Stimulated activated naive B cell treated with anti-CD40 and anti-IgM and Interleukin-4, amounts not matched to agents 10 μg/mL and 1 μg/mL and 100 μg/mL, for 72 hours (primary cell): Measurements from ENCODE around the gene TRH.

Experiments used
- ATAC-seq, 2 donors: fragments of 150-1000 bp; cut with Tn5 transposase; replicated peaks; 2 replicates each; pipeline ENCODE4 v1.10.0; 2021; ENCODE audit warnings: moderate library complexity in 1 of 2
- DNase-seq: peaks from one replicate; pipeline ENCODE4 v3.0.0; 2021
- H3K27ac Mint-ChIP-seq: one replicate; pipeline ENCODE4 v1.8.0; 2022; ENCODE audit warnings: mild to moderate bottlenecking, mixed read lengths
- H3K27me3 Mint-ChIP-seq, 2 donors: one replicate each; pipeline ENCODE4 v1.8.0; 2022; ENCODE audit warnings: mixed read lengths in 2 of 2
- H3K36me3 Mint-ChIP-seq, 2 donors: one replicate each; pipeline ENCODE4 v1.8.0; 2022; ENCODE audit warnings: mixed read lengths in 2 of 2, mild to moderate bottlenecking in 1 of 2
- H3K4me1 Mint-ChIP-seq, 2 donors: one replicate each; pipeline ENCODE4 v1.8.0; 2022; ENCODE audit warnings: mixed read lengths in 2 of 2, mild to moderate bottlenecking in 1 of 2
- H3K4me3 Mint-ChIP-seq, 2 donors: one replicate each; pipeline ENCODE4 v1.8.0; 2022; ENCODE audit warnings: mild to moderate bottlenecking in 2 of 2, mixed read lengths in 2 of 2, moderate library complexity in 1 of 2
- H3K9me3 Mint-ChIP-seq, 2 donors: one replicate each; pipeline ENCODE4 v1.8.0; 2022; ENCODE audit warnings: mixed read lengths in 2 of 2, mild to moderate bottlenecking in 1 of 2

Gene TRH, protein sequence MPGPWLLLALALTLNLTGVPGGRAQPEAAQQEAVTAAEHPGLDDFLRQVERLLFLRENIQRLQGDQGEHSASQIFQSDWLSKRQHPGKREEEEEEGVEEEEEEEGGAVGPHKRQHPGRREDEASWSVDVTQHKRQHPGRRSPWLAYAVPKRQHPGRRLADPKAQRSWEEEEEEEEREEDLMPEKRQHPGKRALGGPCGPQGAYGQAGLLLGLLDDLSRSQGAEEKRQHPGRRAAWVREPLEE

DNA sequence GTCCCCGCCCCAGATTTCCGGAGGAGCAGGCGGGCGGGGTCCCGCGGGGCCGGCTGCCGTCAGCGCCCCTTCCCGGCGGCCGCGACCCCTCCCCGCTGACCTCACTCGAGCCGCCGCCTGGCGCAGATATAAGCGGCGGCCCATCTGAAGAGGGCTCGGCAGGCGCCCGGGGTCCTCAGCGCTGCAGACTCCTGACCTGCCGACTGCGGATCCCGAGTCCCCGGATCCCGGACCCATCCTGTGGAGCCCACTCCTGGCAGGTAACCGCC, at the start of gene TRH:
Gene TRH (plus strand): TSS at position 157 of the 269 bp plus-strand sequence. CDS start 1,097 bp downstream, outside the sequence.
- DNase-seq: no peak
- Mint-ChIP-seq H3K4me3 (peak within 1 kb of the TSS; percentile 73 to 77), H3K36me3 (no peaks in the 10 kb centered on the region), H3K9me3 (no peaks in the 10 kb centered on the region), H3K27me3 (peaks cover 53 to 55% of the 10 kb centered on the region in 2 donors), H3K4me1 (peaks cover 7 to 17% of the 10 kb centered on the region in 2 donors), H3K27ac (no peak within 1 kb of the TSS)
- ATAC-seq: peak; percentile 10 to 15

DNA sequence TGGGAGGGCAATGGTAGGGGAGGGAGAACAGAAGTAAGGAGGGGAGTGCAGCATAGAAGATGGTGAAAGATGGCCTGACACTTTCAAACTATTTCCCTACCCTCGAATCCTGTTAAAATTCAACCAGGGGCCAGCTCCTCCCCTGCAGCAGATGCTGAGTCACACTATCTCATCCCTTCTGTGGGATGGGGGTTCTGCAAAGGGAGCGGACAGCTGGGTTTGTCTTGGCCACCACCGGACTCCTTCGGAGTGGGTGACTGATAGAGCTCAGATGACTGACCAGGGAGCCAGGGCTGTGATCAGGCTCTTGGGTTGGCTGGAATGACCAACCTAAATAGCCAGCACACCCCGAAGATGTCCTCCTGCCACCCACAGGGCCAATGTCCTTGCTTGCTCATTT, 47.4 kb upstream of the TRH start:
- H3K36me3 Mint-ChIP-seq: peaks cover 3 to 11% of the 10 kb centered on the region in 2 donors

DNA sequence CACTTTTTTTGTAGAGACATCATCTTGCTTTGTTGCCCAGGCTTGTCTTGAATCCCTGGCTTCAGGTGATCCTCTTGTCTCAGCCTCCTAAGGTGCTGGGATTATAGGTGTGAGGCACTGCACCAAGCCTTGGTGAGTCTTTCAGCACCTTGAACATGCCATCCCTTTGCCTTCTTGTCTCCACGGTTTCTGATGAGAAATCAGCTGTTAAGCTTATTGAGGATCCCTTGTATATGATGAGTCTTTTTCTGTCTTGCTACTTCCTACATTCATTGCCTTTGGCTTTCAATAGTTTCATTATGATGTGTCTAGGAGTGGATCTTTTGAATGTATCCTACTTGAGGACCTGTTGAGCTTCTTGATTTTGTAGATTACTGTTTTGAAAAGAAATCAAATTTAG, 45.1 kb upstream of the TRH start:
- ATAC-seq: no peak
- Mint-ChIP-seq H3K27ac (no peak overlapping the region), H3K27me3 (peaks cover 10 to 22% of the 10 kb centered on the region in 2 donors), H3K36me3 (peaks cover 3 to 7% of the 10 kb centered on the region in 2 donors), H3K4me3 (no peak overlapping the region), H3K4me1 (peaks cover 0 to under 1% of the 10 kb centered on the region in 2 donors), H3K9me3 (peaks cover 16 to 17% of the 10 kb centered on the region in 2 donors)
- DNase-seq: no peak

More for the DNA sequence above, 47.4 kb upstream of the TRH start:
- no peak for ATAC-seq
- Mint-ChIP-seq H3K27ac (no peak overlapping the region), H3K9me3 (peaks cover 20 to 24% of the 10 kb centered on the region in 2 donors), H3K4me1 (no peaks in the 10 kb centered on the region), H3K27me3 (peaks cover 10 to 22% of the 10 kb centered on the region in 2 donors), H3K4me3 (no peak overlapping the region)
- no peak for DNase-seq

DNA sequence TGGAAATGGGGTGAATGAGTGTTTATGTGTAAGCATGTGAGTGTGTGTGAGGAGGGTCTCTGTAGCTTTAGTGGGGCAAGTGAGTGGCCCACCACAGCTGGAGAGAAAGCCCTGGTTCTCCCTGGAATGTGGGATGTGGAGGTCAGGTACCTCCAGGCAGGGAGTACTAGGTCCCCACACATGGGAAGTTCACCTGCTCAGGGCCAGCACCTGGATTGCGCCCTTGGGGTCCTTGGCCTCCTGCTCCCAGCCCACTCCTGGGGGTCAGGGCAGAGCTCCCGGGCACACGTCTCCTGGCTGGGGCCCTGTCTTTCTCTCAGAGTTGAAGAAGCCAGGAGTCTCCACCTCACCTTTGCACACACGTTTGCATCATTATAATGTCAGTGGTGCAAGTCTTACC, 41.0 kb upstream of the TRH start:
- DNase-seq (no peak), ATAC-seq (no peak)
- no peak overlapping the region for H3K27ac Mint-ChIP-seq
- peaks cover 0 to 4% of the 10 kb centered on the region in 2 donors for H3K4me1 Mint-ChIP-seq
- H3K27me3 Mint-ChIP-seq: peaks cover under 1 to 9% of the 10 kb centered on the region in 2 donors
- H3K9me3 Mint-ChIP-seq: peaks cover 8 to 9% of the 10 kb centered on the region in 2 donors
- H3K4me3 Mint-ChIP-seq: no peak overlapping the region
- H3K36me3 Mint-ChIP-seq: peaks cover 0 to 4% of the 10 kb centered on the region in 2 donors

DNA sequence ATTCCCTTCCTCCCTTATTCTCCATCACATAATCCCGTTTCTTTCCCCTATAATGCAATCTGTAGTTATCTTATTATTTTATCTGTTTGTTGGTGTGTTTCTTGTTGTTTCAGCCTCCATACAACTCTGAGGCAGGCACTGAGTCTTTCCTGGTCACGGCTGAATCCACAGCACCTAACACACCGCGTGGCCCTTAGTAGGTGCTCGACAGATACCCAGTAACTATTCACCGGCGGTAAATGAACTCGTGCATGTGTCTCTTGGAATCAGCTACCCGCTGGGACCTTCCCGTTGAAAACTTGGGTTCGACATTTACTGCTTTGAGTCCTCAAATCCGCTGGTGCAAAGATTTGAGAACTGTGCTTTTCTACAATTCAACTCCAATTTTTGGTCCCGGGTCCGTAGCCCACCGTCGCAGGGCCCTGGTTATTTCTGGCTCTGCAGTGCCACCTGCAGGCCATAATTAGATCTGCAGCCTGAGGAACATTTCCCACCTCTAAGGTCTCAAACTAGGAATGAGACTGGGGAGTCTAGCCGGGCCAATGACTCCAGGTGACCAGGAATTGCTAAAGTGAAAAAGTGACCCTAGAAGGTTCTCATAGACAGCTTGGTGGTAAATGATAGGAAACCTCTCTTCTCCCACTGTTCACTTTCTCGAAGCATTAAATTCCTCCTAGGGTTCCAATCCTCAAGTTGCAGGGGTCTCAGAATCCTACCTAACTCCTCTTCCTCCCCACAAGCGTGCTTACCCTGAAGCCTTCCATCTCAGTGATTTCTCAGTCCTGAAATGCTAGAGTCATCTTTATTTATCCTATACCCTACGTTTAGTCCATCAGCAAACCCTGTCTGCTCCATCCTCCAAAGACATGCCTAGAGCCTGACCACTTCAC, 40.0 kb upstream of the TRH start:
- Mint-ChIP-seq H3K4me1 (peaks cover 0 to 4% of the 10 kb centered on the region in 2 donors), H3K4me3 (peak overlapping the region in 1 of 2 donors; percentile 20), H3K27ac (no peak overlapping the region), H3K36me3 (peaks cover 0 to 3% of the 10 kb centered on the region in 2 donors), H3K27me3 (peaks cover 5 to 13% of the 10 kb centered on the region in 2 donors), H3K9me3 (peaks cover 5 to 6% of the 10 kb centered on the region in 2 donors)
- ATAC-seq (peak in 1 of 2 donors; percentile 41), DNase-seq (no peak)

DNA sequence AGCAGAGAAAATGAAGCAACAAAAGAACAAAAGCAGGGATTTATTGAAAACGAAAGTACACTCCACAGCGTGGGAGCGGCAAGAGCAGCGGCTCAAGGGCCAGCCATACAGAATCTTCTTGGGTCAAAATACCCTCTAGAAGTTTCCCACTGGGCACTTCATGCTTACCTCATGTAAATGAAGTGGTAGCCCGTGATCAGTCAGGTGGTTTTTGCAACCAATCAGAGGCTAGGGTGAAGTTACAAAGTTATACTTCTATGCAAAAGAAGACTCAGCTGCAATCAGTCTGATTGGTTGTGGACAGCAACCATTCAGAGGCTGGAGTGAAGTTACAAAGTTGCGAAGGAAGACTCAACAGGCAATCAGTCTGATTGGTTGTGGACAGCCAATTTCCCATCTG, 37.8 kb upstream of the TRH start:
- Mint-ChIP-seq H3K4me3 (peak overlapping the region; percentile 60 to 65), H3K27me3 (peaks cover 5 to 13% of the 10 kb centered on the region in 2 donors), H3K9me3 (no peaks in the 10 kb centered on the region), H3K27ac (no peak overlapping the region), H3K36me3 (no peaks in the 10 kb centered on the region), H3K4me1 (peaks cover 0 to 4% of the 10 kb centered on the region in 2 donors)
- ATAC-seq (peak; percentile 54 to 71), DNase-seq (no peak)

DNA sequence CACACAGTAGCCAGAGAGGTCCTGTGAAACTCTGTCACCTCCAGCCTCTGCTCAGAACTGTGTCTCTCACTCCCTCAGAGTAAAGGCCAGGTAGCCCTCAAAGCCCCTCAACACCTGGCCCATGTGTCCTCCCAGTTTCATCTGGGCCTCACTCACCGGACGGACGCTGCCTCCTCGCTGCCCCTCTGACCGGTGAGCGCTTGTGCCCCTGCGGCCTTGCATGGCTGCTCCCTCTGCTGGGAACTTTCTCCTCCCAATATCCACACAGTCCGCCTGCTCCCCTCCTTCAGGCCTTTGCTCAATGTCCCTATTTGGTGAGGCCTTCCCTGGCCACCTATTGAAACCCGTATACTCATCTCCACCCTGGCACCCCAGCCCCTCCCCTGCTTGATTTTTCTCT, 36.8 kb upstream of the TRH start:
- no peaks in the 10 kb centered on the region for H3K9me3 Mint-ChIP-seq
- ATAC-seq (no peak), DNase-seq (no peak)
- no peak overlapping the region for H3K27ac Mint-ChIP-seq
- H3K36me3 Mint-ChIP-seq: no peaks in the 10 kb centered on the region
- peaks cover 5 to 17% of the 10 kb centered on the region in 2 donors for H3K27me3 Mint-ChIP-seq
- no peak overlapping the region for H3K4me3 Mint-ChIP-seq
- peaks cover 0 to 6% of the 10 kb centered on the region in 2 donors for H3K4me1 Mint-ChIP-seq

DNA sequence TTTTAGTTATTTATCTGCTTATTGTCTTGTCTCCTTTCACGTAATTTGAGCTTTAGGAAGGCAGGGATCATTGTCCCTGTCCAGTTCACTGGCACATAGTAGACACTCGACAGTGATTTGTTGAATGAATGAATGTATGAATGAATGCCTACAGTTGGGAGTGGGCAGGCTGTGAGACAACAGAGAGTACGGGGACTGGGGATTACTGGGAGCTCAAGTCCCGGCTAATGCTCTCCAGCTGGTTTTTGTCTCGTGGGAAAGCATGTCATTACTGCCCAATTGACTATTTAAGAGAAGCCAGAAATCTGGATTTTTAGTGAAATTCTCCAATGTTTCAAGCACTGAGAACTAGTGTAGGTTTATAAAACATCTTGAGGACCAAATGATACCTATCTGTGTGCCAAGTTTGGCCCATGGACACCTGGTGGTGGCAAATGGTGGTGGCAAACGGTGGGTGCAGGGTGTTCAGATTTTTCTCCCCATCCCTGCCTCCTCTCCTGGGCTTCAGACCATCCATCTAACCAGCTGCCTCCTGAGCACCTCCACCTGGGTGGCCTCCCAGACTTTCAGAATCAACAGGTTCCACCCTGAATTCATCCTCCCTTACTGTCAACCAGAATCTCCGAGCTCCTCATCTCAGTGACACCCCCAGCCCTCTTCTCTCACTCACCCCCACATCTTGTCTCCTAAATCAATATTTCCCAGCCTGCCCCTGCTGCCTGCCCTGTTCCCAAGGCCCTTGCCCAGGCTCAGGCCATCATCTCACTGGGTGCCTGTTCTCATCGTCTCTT, 36.2 kb upstream of the TRH start:
- ATAC-seq (no peak), DNase-seq (no peak)
- no peak overlapping the region for H3K4me3 Mint-ChIP-seq
- H3K9me3 Mint-ChIP-seq: no peaks in the 10 kb centered on the region
- H3K27me3 Mint-ChIP-seq: peaks cover 5 to 17% of the 10 kb centered on the region in 2 donors
- peaks cover 0 to 6% of the 10 kb centered on the region in 2 donors for H3K4me1 Mint-ChIP-seq
- H3K27ac Mint-ChIP-seq: no peak overlapping the region
- H3K36me3 Mint-ChIP-seq: no peaks in the 10 kb centered on the region

DNA sequence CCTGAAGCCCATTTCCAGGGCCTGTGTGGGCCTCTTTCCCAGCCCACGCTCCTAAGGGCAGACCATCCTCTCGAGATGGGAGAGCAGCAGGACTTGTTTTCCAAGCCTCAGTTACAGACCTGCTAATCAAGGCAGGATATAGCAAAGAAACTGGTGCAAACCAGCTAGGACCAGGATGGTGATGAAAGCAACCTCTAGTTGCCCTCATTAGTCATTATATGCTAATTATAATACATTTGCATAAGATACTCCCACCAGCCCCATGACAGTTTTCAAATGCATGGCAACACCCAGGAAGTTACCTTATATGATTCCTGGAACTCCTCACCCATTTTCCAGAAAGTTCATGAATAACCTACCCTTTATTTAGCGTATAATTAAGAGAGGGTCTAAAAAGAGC, 34.4 kb upstream of the TRH start:
- Mint-ChIP-seq H3K27me3 (peaks cover 5 to 18% of the 10 kb centered on the region in 2 donors), H3K27ac (no peak overlapping the region), H3K4me1 (peaks cover 0 to 4% of the 10 kb centered on the region in 2 donors), H3K9me3 (no peaks in the 10 kb centered on the region), H3K36me3 (no peaks in the 10 kb centered on the region), H3K4me3 (no peak overlapping the region)
- ATAC-seq: peak in 1 of 2 donors; percentile 16
- DNase-seq: no peak

DNA sequence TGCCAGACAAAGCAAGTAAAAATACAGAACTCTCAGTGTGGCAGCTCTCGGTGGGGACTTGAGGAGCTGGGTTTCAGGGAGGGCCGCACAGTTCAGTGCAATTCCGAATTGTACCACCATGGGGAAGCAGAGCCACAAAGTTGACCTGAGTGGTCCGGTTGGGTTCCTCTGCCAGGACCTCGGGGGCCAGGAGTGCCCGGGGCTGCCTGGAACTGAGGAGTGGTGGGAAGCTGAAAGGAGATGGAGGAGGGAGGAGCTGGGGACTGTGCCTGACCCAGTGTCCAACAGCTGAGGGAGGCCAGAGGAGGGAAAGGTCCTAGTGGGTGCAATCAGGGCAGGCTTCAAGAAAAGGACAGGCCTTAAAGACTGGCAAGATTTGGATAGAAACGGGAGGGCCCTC, 32.2 kb upstream of the TRH start:
- H3K9me3 Mint-ChIP-seq: no peaks in the 10 kb centered on the region
- H3K4me3 Mint-ChIP-seq: no peak overlapping the region
- no peak overlapping the region for H3K27ac Mint-ChIP-seq
- peak; percentile 31 for DNase-seq
- no peaks in the 10 kb centered on the region for H3K36me3 Mint-ChIP-seq
- peak; percentile 86 to 91 for ATAC-seq
- H3K27me3 Mint-ChIP-seq: peaks cover 5 to 17% of the 10 kb centered on the region in 2 donors
- H3K4me1 Mint-ChIP-seq: peaks cover 0 to 2% of the 10 kb centered on the region in 2 donors

DNA sequence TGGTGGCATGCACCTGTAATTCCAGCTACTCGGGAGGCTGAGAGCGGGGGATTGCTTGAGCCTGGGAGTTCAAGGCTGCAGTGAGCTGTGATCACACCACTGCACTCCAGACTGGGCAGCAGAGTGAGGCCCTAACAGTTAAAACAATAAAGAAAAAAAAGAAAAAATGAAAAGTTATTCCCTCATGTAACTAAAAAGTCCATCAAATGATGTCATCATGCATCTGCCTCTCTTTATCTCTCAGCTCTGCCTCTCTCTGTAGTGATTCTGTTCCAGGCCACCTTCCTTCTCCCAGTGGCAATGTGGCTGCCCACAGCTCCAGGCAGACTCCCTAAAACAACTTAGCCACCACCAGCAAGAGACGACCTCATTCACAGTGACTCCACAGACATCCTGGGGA, 31.5 kb upstream of the TRH start:
- Mint-ChIP-seq H3K27ac (peak overlapping the region; percentile 20), H3K36me3 (no peaks in the 10 kb centered on the region)
- DNase-seq: no peak

DNA sequence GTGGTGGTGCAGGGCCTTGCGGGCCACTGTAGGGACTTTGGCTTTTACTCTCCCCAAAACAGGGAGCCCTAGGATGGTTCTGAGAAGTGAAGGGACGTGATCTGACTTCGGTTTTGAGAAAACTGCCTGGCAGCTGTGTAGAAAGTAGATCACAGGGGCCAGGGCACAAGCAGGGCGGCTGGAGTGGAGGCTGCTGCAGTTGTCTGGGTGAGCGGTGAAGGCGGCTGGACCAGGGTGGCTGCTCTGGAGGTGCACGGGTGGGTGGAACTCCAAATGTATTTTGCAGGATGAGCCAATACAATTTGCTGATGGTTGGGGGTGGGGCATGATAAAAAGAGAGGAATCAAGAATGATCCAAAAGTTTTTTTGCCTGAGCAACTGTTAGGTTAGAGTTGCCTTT, 29.8 kb upstream of the TRH start:
- no peak overlapping the region for H3K4me3 Mint-ChIP-seq
- peaks cover 2 to 5% of the 10 kb centered on the region in 2 donors for H3K4me1 Mint-ChIP-seq
- H3K9me3 Mint-ChIP-seq: peaks cover 0 to 2% of the 10 kb centered on the region in 2 donors
- no peak overlapping the region for H3K27ac Mint-ChIP-seq
- no peaks in the 10 kb centered on the region for H3K36me3 Mint-ChIP-seq
- ATAC-seq: no peak
- peaks cover 11 to 13% of the 10 kb centered on the region in 2 donors for H3K27me3 Mint-ChIP-seq
- no peak for DNase-seq

More for the DNA sequence above, 31.5 kb upstream of the TRH start:
- Mint-ChIP-seq H3K27me3 (peaks cover 13 to 17% of the 10 kb centered on the region in 2 donors), H3K9me3 (peaks cover 0 to 2% of the 10 kb centered on the region in 2 donors), H3K4me3 (no peak overlapping the region), H3K4me1 (peaks cover 2 to 4% of the 10 kb centered on the region in 2 donors)
- ATAC-seq: no peak

DNA sequence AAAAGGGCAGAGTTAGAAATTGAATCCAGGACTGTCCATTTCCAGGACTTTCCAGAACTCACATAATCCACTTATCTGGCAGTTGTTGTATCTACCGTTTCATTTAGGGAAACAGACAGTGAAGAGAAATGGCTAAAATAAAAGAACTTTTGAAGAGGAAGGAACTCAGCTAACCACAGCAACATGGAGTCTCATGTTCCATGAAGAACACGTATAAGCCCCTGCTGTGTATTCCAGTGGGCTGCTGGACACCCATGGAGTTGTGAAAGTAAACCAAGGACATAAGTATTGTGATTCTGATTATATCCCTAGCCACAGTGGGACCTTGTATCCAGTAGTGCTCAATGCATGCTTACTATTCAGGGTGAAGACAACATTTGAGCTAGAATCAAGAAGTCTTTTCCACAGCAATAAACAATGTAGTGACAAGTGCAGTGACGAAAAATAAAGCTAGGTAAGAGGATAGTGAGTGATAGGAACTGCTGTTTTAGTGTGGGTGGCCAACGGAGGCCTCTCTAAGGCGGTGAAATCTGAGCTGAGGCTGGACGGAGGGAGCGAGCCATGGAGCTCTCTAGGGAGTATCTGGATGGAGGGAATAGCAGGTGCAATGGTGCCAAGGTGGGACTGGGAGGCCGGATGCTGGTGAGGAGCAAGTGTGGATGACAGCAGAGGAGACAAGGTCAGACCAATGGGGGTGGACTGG, 26.8 kb upstream of the TRH start:
- Mint-ChIP-seq H3K27ac (no peak overlapping the region), H3K4me1 (peaks cover 0 to 11% of the 10 kb centered on the region in 2 donors), H3K27me3 (peaks cover 9 to 11% of the 10 kb centered on the region in 2 donors), H3K36me3 (no peaks in the 10 kb centered on the region), H3K4me3 (no peak overlapping the region), H3K9me3 (peaks cover 0 to 2% of the 10 kb centered on the region in 2 donors)
- ATAC-seq (no peak), DNase-seq (no peak)
